Smooth muscle cell (in vitro differentiated cells): ENCODE measurements around the gene OR2A1. TPM values are rescaled to one million over a fixed set of nuclear protein-coding genes. Genes with fewer than 3 reads are reported as not detected.
"Not testable (repeated sequence)": the region's sequence is repeated elsewhere in the genome, so short reads cannot be mapped to it uniquely, and the experiment has no call there.

Source experiments
- DNase-seq: peaks from one replicate; lab custom pipeline; 2025; ENCODE audit not compliant: unreplicated experiment; lab: John Stamatoyannopoulos, UW
- H2AFZ ChIP-seq: fragments of 200-600 bp; sonication (generic); 2 replicates; pipeline ENCODE4 v1.6.0; 2016; ENCODE audit warnings: antibody characterized with exemption, low read depth, mild to moderate bottlenecking
- H3F3A ChIP-seq: fragments of 200-600 bp; sonication (generic); 2 replicates; pipeline ENCODE4 v1.6.0; 2017; ENCODE audit warnings: antibody characterized with exemption, low read depth
- H3K27ac ChIP-seq: fragments of 200-600 bp; sonication (generic); 2 replicates; pipeline ENCODE4 v1.5.1; 2016; ENCODE audit warnings: low read depth, mild to moderate bottlenecking
- H3K27me3 ChIP-seq: fragments of 200-600 bp; sonication (generic); 2 replicates; pipeline ENCODE4 v1.6.1; 2016; ENCODE audit warnings: low read depth, mild to moderate bottlenecking
- H3K36me3 ChIP-seq: fragments of 200-600 bp; sonication (generic); 2 replicates; pipeline ENCODE4 v1.5.1; 2016; ENCODE audit warnings: low read depth
- H3K4me1 ChIP-seq: fragments of 200-600 bp; sonication (generic); 2 replicates; pipeline ENCODE4 v1.5.1; 2016; ENCODE audit warnings: low read depth
- H3K4me2 ChIP-seq: fragments of 200-600 bp; sonication (generic); 2 replicates; pipeline ENCODE4 v1.6.0; 2016; ENCODE audit warnings: mild to moderate bottlenecking
- H3K4me3 ChIP-seq: fragments of 200-600 bp; sonication (generic); 2 replicates; pipeline ENCODE4 v1.5.1; 2016; ENCODE audit warnings: mild to moderate bottlenecking
- H3K79me2 ChIP-seq: fragments of 200-600 bp; sonication (generic); 2 replicates; pipeline ENCODE4 v1.6.0; 2016; ENCODE audit warnings: low read depth, mild to moderate bottlenecking
- H3K9ac ChIP-seq: fragments of 200-600 bp; sonication (generic); 2 replicates; pipeline ENCODE4 v1.6.0; 2016; ENCODE audit warnings: low read depth
- H3K9me3 ChIP-seq: fragments of 200-600 bp; sonication (generic); replicated peaks from 2 replicates; pipeline ENCODE4 v1.5.1; 2016; ENCODE audit warnings: low read depth
- H4K20me1 ChIP-seq: fragments of 200-600 bp; sonication (generic); 2 replicates; pipeline ENCODE4 v1.6.0; 2016; ENCODE audit warnings: low read depth
- WGBS: methylation state at CpG from one replicate; pipeline ENCODE4 v1.1.7; 2016; ENCODE audit warnings: low lambda C conversion rate; 5-methylcytosine and 5-hydroxymethylcytosine counted together
- polyA plus RNA-seq: library from polyadenylated mRNA; unstranded; fragments of >200 nt; fragmentation: Nextera tagmentation; extraction: Ambion mirVana; gene quantifications from 2 replicates; pipeline ENCODE4 v1.2.1, GENCODE V29; 2016
- total RNA-seq: library from RNA; depleted of rRNA; stranded (reverse); fragments of >200 nt; gene quantifications from 2 replicates; pipeline ENCODE4 v1.2.3, GENCODE V29; 2014

The OR2A1 gene
- total and polyA plus RNA-seq, 2 experiments from 2014 or later, result not detected

- not testable (repeated sequence) for H3K9me3 ChIP-seq, H2AFZ ChIP-seq, H3K79me2 ChIP-seq, H3K4me3 ChIP-seq, H3K9ac ChIP-seq, H3K27ac ChIP-seq, H4K20me1 ChIP-seq, H3K4me2 ChIP-seq, H3K4me1 ChIP-seq, H3K36me3 ChIP-seq, DNase-seq, H3F3A ChIP-seq, H3K27me3 ChIP-seq
- no CpG with 5 or more reads among the region's 1 CpG for WGBS
Measured at GRCh38 chr7:144348625-144349024, 36.4 kb downstream of the OR2A1 start.

- not testable (repeated sequence) for H3K79me2 ChIP-seq, H3K27ac ChIP-seq, H2AFZ ChIP-seq, H3K4me3 ChIP-seq, H3F3A ChIP-seq, H3K4me1 ChIP-seq, H4K20me1 ChIP-seq, DNase-seq, H3K9ac ChIP-seq, H3K36me3 ChIP-seq, H3K27me3 ChIP-seq, H3K4me2 ChIP-seq, H3K9me3 ChIP-seq
- 84% methylated on average over 2 of the region's 3 CpGs for WGBS
Measured at GRCh38 chr7:144351667-144352066, 39.4 kb downstream of the OR2A1 start.

- H3K4me3 ChIP-seq, H3F3A ChIP-seq, H3K79me2 ChIP-seq, H3K9ac ChIP-seq, H3K4me1 ChIP-seq, H4K20me1 ChIP-seq, H3K27me3 ChIP-seq, H3K27ac ChIP-seq, H3K4me2 ChIP-seq, DNase-seq, H2AFZ ChIP-seq, H3K9me3 ChIP-seq, H3K36me3 ChIP-seq: not testable (repeated sequence)
- WGBS, result no CpG with 5 or more reads among the region's 50 CpGs
Measured at GRCh38 chr7:144355176-144355822, 43.1 kb downstream of the OR2A1 start, which contains the start of gene ARHGEF5. Gene ARHGEF5 (plus strand): TSS chr7:144355402. CDS start chr7:144362670, 7,268 bp downstream.

- no CpG with 5 or more reads among the region's 6 CpGs for WGBS
- H4K20me1 ChIP-seq, H3K9me3 ChIP-seq, DNase-seq, H3K27me3 ChIP-seq, H3K4me2 ChIP-seq, H3K27ac ChIP-seq, H3K4me1 ChIP-seq, H3K36me3 ChIP-seq, H3F3A ChIP-seq, H2AFZ ChIP-seq, H3K9ac ChIP-seq, H3K79me2 ChIP-seq, H3K4me3 ChIP-seq: not testable (repeated sequence)
Measured at GRCh38 chr7:144356185-144356584, 44.0 kb downstream of the OR2A1 start.

GRCh38 chr7:144356860-144357259 is 44.6 kb downstream of the OR2A1 start:
- H3K36me3 ChIP-seq, H3K4me3 ChIP-seq, H3K9me3 ChIP-seq, H3K4me2 ChIP-seq, H3K79me2 ChIP-seq, H3F3A ChIP-seq, H4K20me1 ChIP-seq, H3K27ac ChIP-seq, H3K4me1 ChIP-seq, H3K9ac ChIP-seq, DNase-seq, H3K27me3 ChIP-seq, H2AFZ ChIP-seq: not testable (repeated sequence)
- 100% methylated on average over 2 of the region's 11 CpGs for WGBS

- H3K36me3 ChIP-seq, H3K79me2 ChIP-seq, H3K4me2 ChIP-seq, H3K27me3 ChIP-seq, H4K20me1 ChIP-seq, H3K9ac ChIP-seq, DNase-seq, H3K4me3 ChIP-seq, H2AFZ ChIP-seq, H3K9me3 ChIP-seq, H3F3A ChIP-seq, H3K4me1 ChIP-seq, H3K27ac ChIP-seq: not testable (repeated sequence)
- WGBS, result no CpG with 5 or more reads among the region's 3 CpGs
Measured at GRCh38 chr7:144362061-144362460, 49.8 kb downstream of the OR2A1 start.

GRCh38 chr7:144365523-144365922 is 53.3 kb downstream of the OR2A1 start:
- H3F3A ChIP-seq, H4K20me1 ChIP-seq, H2AFZ ChIP-seq, H3K36me3 ChIP-seq, H3K4me1 ChIP-seq, H3K27ac ChIP-seq, H3K9ac ChIP-seq, H3K79me2 ChIP-seq, H3K27me3 ChIP-seq, H3K4me2 ChIP-seq, H3K4me3 ChIP-seq, DNase-seq, H3K9me3 ChIP-seq: not testable (repeated sequence)
- no CpG with 5 or more reads among the region's 6 CpGs for WGBS

- H3K9me3 ChIP-seq, H3K27ac ChIP-seq, H3K4me3 ChIP-seq, H3K4me2 ChIP-seq, H3K27me3 ChIP-seq, H3F3A ChIP-seq, H3K79me2 ChIP-seq, H4K20me1 ChIP-seq, H3K9ac ChIP-seq, H3K36me3 ChIP-seq, H2AFZ ChIP-seq, DNase-seq, H3K4me1 ChIP-seq: not testable (repeated sequence)
- no CpG with 5 or more reads among the region's 9 CpGs for WGBS
Measured at GRCh38 chr7:144367250-144367649, 55.0 kb downstream of the OR2A1 start.

- H3K9me3 ChIP-seq, H3K4me2 ChIP-seq, H3K4me3 ChIP-seq, DNase-seq, H3K4me1 ChIP-seq, H3K79me2 ChIP-seq, H4K20me1 ChIP-seq, H3F3A ChIP-seq, H3K27me3 ChIP-seq, H3K9ac ChIP-seq, H2AFZ ChIP-seq, H3K36me3 ChIP-seq, H3K27ac ChIP-seq: not testable (repeated sequence)
- no CpG with 5 or more reads among the region's 7 CpGs for WGBS
Measured at GRCh38 chr7:144369221-144369620, 57.0 kb downstream of the OR2A1 start.
